K562 (cell line): ENCODE data around the gene STK25.

ENCODE experiments used
- EGR1 ChIP-seq: fragments of 450-650 bp; conservative IDR thresholded peaks from 2 replicates; pipeline ENCODE4 v1.6.1; 2017; ENCODE audit warnings: mild to moderate bottlenecking
- EHMT2 ChIP-seq: fragments of 450-650 bp; IDR thresholded peaks from 2 replicates; pipeline ENCODE4 v1.6.1; 2018; ENCODE audit warnings: antibody characterized with exemption
- HIVEP1 ChIP-seq: fragments of 250-450 bp; sonication (Bioruptor Pico); IDR thresholded peaks from 2 replicates; pipeline ENCODE4 v1.4.0; 2020; ENCODE audit warnings: mild to moderate bottlenecking
- MAFF ChIP-seq: IDR thresholded peaks from 2 replicates; pipeline ENCODE4 v1.6.1; 2012; ENCODE audit warnings: low read length, improper control_type of control experiment
- NRF1 ChIP-seq, 2 experiments: fragments of 450-650 bp; IDR thresholded peaks in 1 of 2; conservative IDR thresholded peaks in 1 of 2; 2 replicates each; pipeline ENCODE4 v1.6.1; 2014; ENCODE audit warnings: mild to moderate bottlenecking in 2 of 2
- RERE ChIP-seq: sonication (generic); formaldehyde crosslinking; IDR thresholded peaks from 2 replicates; pipeline ENCODE4 v1.8.0; 2023; ENCODE audit warnings: missing genetic modification reagents, mild to moderate bottlenecking, borderline replicate concordance
- ZBTB7A ChIP-seq: IDR thresholded peaks from 2 replicates; pipeline ENCODE4 v1.6.1; 2011; ENCODE audit warnings: low read depth, mild to moderate bottlenecking, low read length, moderate library complexity, borderline replicate concordance; ENCODE audit not compliant: control insufficient read depth
- TF ChIP-seq, protein P1 (sequence below), 3 experiments: IDR thresholded peaks in 2 of 3; conservative IDR thresholded peaks in 1 of 3; 2 replicates each; pipeline ENCODE4 v1.5.1; 2011 to 2012; ENCODE audit warnings: low read length in 3 of 3, mild to moderate bottlenecking in 3 of 3, control low read depth in 2 of 3, improper control_type of control experiment in 1 of 3, inconsistent platforms in 1 of 3, low read depth in 1 of 3, mixed read lengths in 1 of 3, moderate library complexity in 1 of 3; ENCODE audit not compliant: insufficient read depth in 2 of 3

DNA sequence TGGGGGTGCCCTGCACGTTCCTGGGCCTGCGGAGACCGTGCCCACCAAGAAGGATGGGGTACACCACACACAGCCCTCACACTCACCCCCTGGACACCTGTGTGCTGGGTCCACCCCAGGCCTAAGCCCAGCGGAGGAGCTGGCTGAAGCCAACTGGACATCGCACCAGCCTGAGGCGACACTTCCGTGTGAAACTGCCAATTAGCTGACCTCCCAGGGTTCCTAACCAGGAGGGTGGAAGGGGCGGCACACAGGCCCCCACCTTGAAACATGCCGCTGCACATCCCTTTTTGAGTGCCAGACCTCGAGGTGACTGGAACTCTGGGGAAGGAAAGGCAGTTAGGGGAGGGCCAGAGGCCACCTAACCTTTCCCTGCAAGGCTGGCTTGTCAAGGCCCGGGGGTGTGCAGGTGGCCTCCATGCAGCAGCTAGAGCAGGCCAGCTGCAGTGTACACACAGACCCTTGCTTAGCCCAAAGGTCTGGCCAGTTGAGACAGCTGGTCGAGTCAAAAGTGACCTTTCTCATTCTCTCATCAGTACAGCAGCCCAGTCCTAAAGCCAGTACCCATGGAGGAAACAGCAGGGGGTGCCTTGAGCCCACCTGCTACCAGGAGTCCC lies 4.5 kb downstream of the STK25 start:
- no peak for TF ChIP-seq MAFF
- no peak for TF ChIP-seq EGR1
- TF ChIP-seq RERE (CRISPR knock-in tag): no peak
- TF ChIP-seq NRF1 (conservative IDR thresholded peaks at IDR 0.05 in 1 of 2, IDR thresholded peaks at IDR 0.05 in 1 of 2): no peak
- TF ChIP-seq ZBTB7A: no peak
- TF ChIP-seq, protein P1, sequence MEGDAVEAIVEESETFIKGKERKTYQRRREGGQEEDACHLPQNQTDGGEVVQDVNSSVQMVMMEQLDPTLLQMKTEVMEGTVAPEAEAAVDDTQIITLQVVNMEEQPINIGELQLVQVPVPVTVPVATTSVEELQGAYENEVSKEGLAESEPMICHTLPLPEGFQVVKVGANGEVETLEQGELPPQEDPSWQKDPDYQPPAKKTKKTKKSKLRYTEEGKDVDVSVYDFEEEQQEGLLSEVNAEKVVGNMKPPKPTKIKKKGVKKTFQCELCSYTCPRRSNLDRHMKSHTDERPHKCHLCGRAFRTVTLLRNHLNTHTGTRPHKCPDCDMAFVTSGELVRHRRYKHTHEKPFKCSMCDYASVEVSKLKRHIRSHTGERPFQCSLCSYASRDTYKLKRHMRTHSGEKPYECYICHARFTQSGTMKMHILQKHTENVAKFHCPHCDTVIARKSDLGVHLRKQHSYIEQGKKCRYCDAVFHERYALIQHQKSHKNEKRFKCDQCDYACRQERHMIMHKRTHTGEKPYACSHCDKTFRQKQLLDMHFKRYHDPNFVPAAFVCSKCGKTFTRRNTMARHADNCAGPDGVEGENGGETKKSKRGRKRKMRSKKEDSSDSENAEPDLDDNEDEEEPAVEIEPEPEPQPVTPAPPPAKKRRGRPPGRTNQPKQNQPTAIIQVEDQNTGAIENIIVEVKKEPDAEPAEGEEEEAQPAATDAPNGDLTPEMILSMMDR (IDR thresholded peaks at IDR 0.05 in 2 of 3, conservative IDR thresholded peaks at IDR 0.05 in 1 of 3; ENCODE audit: insufficient read depth in 2 of 3, low read depth in 1 of 3, low read length in 3 of 3): no peak
- no peak for TF ChIP-seq EHMT2
- no peak for TF ChIP-seq HIVEP1 (CRISPR knock-in tag)
